ENCODE results near the gene UGT2B11. TPM values are rescaled to one million over a fixed set of nuclear protein-coding genes. Genes with fewer than 3 reads are reported as not detected.
"Not testable (repeated sequence)": the region's sequence is repeated elsewhere in the genome, so short reads cannot be mapped to it uniquely, and the experiment has no call there.

Gene UGT2B11
- polyA plus RNA-seq (not detected in 3 replicates), polyA minus RNA-seq (not detected in 3 replicates)
- polyA plus RNA-seq (2011; ENCODE audit: low read depth): not detected
- not detected in 2 replicates for polyA plus RNA-seq (2011; cell fraction: cytosol; rRNA removed)
- polyA plus RNA-seq (2011; cell fraction: nucleus; rRNA removed): not detected in 2 replicates
- polyA plus RNA-seq (2012; ENCODE audit: low replicate concordance): not detected in 2 replicates
- polyA minus RNA-seq (2011; cell fraction: cytosol; rRNA and poly(A)+ RNA removed): not detected
- polyA minus RNA-seq (2011; cell fraction: nucleus; rRNA and poly(A)+ RNA removed): not detected in 2 replicates

GRCh38 chr4:69214716-69215115 lies at the start of gene UGT2B11:
Gene UGT2B11, minus strand, starts transcription at chr4:69214748. Its CDS starts 26 bp downstream, at chr4:69214722.
- Histone ChIP-seq H3K27me3 (ENCODE audit: control insufficient read depth, extremely low read depth, insufficient read depth, low read length) (no peaks in the 10 kb centered on the region), H3K4me2 (ENCODE audit: control insufficient read depth, extremely low read depth, insufficient read depth, low read depth, low read length) (no peak within 1 kb of the TSS), H3K36me3 (ENCODE audit: control insufficient read depth in 2 of 2, extremely low read depth in 1 of 2, insufficient read depth in 2 of 2, low read length in 2 of 2) (no peaks in the 10 kb centered on the region), H3K27ac (ENCODE audit: control insufficient read depth, insufficient read depth, low read length) (no peak within 1 kb of the TSS), H3K9ac (ENCODE audit: control insufficient read depth, extremely low read depth, insufficient read depth, low read length) (no peak within 1 kb of the TSS), H2AFZ (ENCODE audit: control insufficient read depth, low read length) (no peak within 1 kb of the TSS), H3K9me3 (ENCODE audit: control insufficient read depth, low read depth, low read length) (no peaks in the 10 kb centered on the region), H3K4me1 (ENCODE audit: control insufficient read depth, extremely low read depth, insufficient read depth, low read length) (no peaks in the 10 kb centered on the region), H4K20me1 (ENCODE audit: control insufficient read depth, extremely low read depth, insufficient read depth, low read length) (no peaks in the 10 kb centered on the region), H3K9me1 (ENCODE audit: control insufficient read depth, extremely low read depth, insufficient read depth, low read length) (no peaks in the 10 kb centered on the region), H3K79me2 (ENCODE audit: control insufficient read depth, insufficient read depth, low read length) (no peaks in the 10 kb centered on the region), H3K4me3 (ENCODE audit: control insufficient read depth in 2 of 3, extremely low read depth in 1 of 3, insufficient read depth in 2 of 3, low read depth in 1 of 3, low read length in 3 of 3) (no peak within 1 kb of the TSS)
- DNase-seq (ENCODE audit: low read depth, low spot score): no peak
- dilution Hi-C loops (cut with MboI; ENCODE audit: extremely low pct_ligation_motif_present, low sequenced_read_pairs): no loop called here
- no peak for FAIRE-seq
- no peak for TF ChIP-seq CTCF (optimal IDR thresholded peaks at IDR 0.05 in 1 of 3, IDR thresholded peaks at IDR 0.05 in 1 of 3, conservative IDR thresholded peaks at IDR 0.05 in 1 of 3; ENCODE audit: extremely low read depth in 1 of 3, insufficient read depth in 2 of 3, low read length in 3 of 3)
- TF ChIP-seq EZH2 (IDR thresholded peaks at IDR 0.05; ENCODE audit: low read length): no peak

GRCh38 chr4:69253147-69253772 lies 38.7 kb upstream of the UGT2B11 start:
- H3K9ac ChIP-seq (ENCODE audit: control insufficient read depth, extremely low read depth, insufficient read depth, low read length); dilution Hi-C loops (cut with MboI; ENCODE audit: extremely low pct_ligation_motif_present, low sequenced_read_pairs); FAIRE-seq: not testable (repeated sequence)

GRCh38 chr4:69250884-69251283 lies 36.3 kb upstream of the UGT2B11 start:
- H3K9ac ChIP-seq (ENCODE audit: control insufficient read depth, extremely low read depth, insufficient read depth, low read length); H3K27me3 ChIP-seq (ENCODE audit: control insufficient read depth, extremely low read depth, insufficient read depth, low read length); H3K4me3 ChIP-seq (ENCODE audit: control insufficient read depth in 2 of 3, extremely low read depth in 1 of 3, insufficient read depth in 2 of 3, low read depth in 1 of 3, low read length in 3 of 3); H3K79me2 ChIP-seq (ENCODE audit: control insufficient read depth, insufficient read depth, low read length); H4K20me1 ChIP-seq (ENCODE audit: control insufficient read depth, extremely low read depth, insufficient read depth, low read length); FAIRE-seq; dilution Hi-C loops (cut with MboI; ENCODE audit: extremely low pct_ligation_motif_present, low sequenced_read_pairs); H3K9me3 ChIP-seq (ENCODE audit: control insufficient read depth, low read depth, low read length); H3K27ac ChIP-seq (ENCODE audit: control insufficient read depth, insufficient read depth, low read length); H3K9me1 ChIP-seq (ENCODE audit: control insufficient read depth, extremely low read depth, insufficient read depth, low read length); H3K4me1 ChIP-seq (ENCODE audit: control insufficient read depth, extremely low read depth, insufficient read depth, low read length); H3K36me3 ChIP-seq (ENCODE audit: control insufficient read depth in 2 of 2, extremely low read depth in 1 of 2, insufficient read depth in 2 of 2, low read length in 2 of 2); DNase-seq (ENCODE audit: low read depth, low spot score); H3K4me2 ChIP-seq (ENCODE audit: control insufficient read depth, extremely low read depth, insufficient read depth, low read depth, low read length); H2AFZ ChIP-seq (ENCODE audit: control insufficient read depth, low read length): not testable (repeated sequence)

More at GRCh38 chr4:69253147-69253772, 38.7 kb upstream of the UGT2B11 start:
- H2AFZ ChIP-seq (ENCODE audit: control insufficient read depth, low read length); H3K9me1 ChIP-seq (ENCODE audit: control insufficient read depth, extremely low read depth, insufficient read depth, low read length); H3K79me2 ChIP-seq (ENCODE audit: control insufficient read depth, insufficient read depth, low read length); H3K4me2 ChIP-seq (ENCODE audit: control insufficient read depth, extremely low read depth, insufficient read depth, low read depth, low read length); H3K4me3 ChIP-seq (ENCODE audit: control insufficient read depth in 2 of 3, extremely low read depth in 1 of 3, insufficient read depth in 2 of 3, low read depth in 1 of 3, low read length in 3 of 3); H3K27me3 ChIP-seq (ENCODE audit: control insufficient read depth, extremely low read depth, insufficient read depth, low read length); H3K4me1 ChIP-seq (ENCODE audit: control insufficient read depth, extremely low read depth, insufficient read depth, low read length); H4K20me1 ChIP-seq (ENCODE audit: control insufficient read depth, extremely low read depth, insufficient read depth, low read length); H3K36me3 ChIP-seq (ENCODE audit: control insufficient read depth in 2 of 2, extremely low read depth in 1 of 2, insufficient read depth in 2 of 2, low read length in 2 of 2); H3K27ac ChIP-seq (ENCODE audit: control insufficient read depth, insufficient read depth, low read length); H3K9me3 ChIP-seq (ENCODE audit: control insufficient read depth, low read depth, low read length); DNase-seq (ENCODE audit: low read depth, low spot score): not testable (repeated sequence)

- H3K4me3 ChIP-seq (ENCODE audit: control insufficient read depth in 2 of 3, extremely low read depth in 1 of 3, insufficient read depth in 2 of 3, low read depth in 1 of 3, low read length in 3 of 3); H3K9me1 ChIP-seq (ENCODE audit: control insufficient read depth, extremely low read depth, insufficient read depth, low read length); FAIRE-seq; H3K9me3 ChIP-seq (ENCODE audit: control insufficient read depth, low read depth, low read length); H3K79me2 ChIP-seq (ENCODE audit: control insufficient read depth, insufficient read depth, low read length); H3K36me3 ChIP-seq (ENCODE audit: control insufficient read depth in 2 of 2, extremely low read depth in 1 of 2, insufficient read depth in 2 of 2, low read length in 2 of 2); dilution Hi-C loops (cut with MboI; ENCODE audit: extremely low pct_ligation_motif_present, low sequenced_read_pairs); H3K4me2 ChIP-seq (ENCODE audit: control insufficient read depth, extremely low read depth, insufficient read depth, low read depth, low read length); H3K27me3 ChIP-seq (ENCODE audit: control insufficient read depth, extremely low read depth, insufficient read depth, low read length); H3K4me1 ChIP-seq (ENCODE audit: control insufficient read depth, extremely low read depth, insufficient read depth, low read length); H4K20me1 ChIP-seq (ENCODE audit: control insufficient read depth, extremely low read depth, insufficient read depth, low read length); H3K9ac ChIP-seq (ENCODE audit: control insufficient read depth, extremely low read depth, insufficient read depth, low read length); H3K27ac ChIP-seq (ENCODE audit: control insufficient read depth, insufficient read depth, low read length); DNase-seq (ENCODE audit: low read depth, low spot score); H2AFZ ChIP-seq (ENCODE audit: control insufficient read depth, low read length): not testable (repeated sequence)
These were observed 28.2 kb upstream of the UGT2B11 start for GRCh38 chr4:69242562-69243240.

All from keratinocyte (primary cell).